Muscle layer of duodenum (tissue), 2 donors: ENCODE data around the gene RNF121.

Source experiments
- H3K27ac ChIP-seq: one replicate; pipeline ENCODE4 v1.7.0; 2013; ENCODE audit warnings: mild to moderate bottlenecking, low read length
- H3K27me3 ChIP-seq: one replicate; pipeline ENCODE4 v1.7.0; 2013; ENCODE audit warnings: low read depth, mild to moderate bottlenecking, control low read depth, low read length
- H3K36me3 ChIP-seq, 2 donors: one replicate each; pipeline ENCODE4 v1.7.0; 2013; ENCODE audit warnings: low read length in 2 of 2, control low read depth in 1 of 2, mild to moderate bottlenecking in 1 of 2; ENCODE audit not compliant: insufficient read depth in 2 of 2, control insufficient read depth in 1 of 2
- H3K4me1 ChIP-seq, 2 donors: one replicate each; pipeline ENCODE4 v1.7.0; 2013; ENCODE audit warnings: low read length in 2 of 2, mild to moderate bottlenecking in 2 of 2, control low read depth in 1 of 2, moderate library complexity in 1 of 2; ENCODE audit not compliant: insufficient read depth in 2 of 2, control insufficient read depth in 1 of 2
- H3K4me3 ChIP-seq, 2 donors: one replicate each; pipeline ENCODE4 v1.7.0; 2013; ENCODE audit warnings: low read length in 2 of 2, low read depth in 1 of 2, mild to moderate bottlenecking in 1 of 2
- H3K9me3 ChIP-seq, 2 donors: one replicate each; pipeline ENCODE4 v1.7.0; 2013; ENCODE audit warnings: low read length in 2 of 2, control low read depth in 1 of 2, mild to moderate bottlenecking in 1 of 2; ENCODE audit not compliant: control insufficient read depth in 1 of 2
- donor health status: healthy.

The RNF121 gene

DNA sequence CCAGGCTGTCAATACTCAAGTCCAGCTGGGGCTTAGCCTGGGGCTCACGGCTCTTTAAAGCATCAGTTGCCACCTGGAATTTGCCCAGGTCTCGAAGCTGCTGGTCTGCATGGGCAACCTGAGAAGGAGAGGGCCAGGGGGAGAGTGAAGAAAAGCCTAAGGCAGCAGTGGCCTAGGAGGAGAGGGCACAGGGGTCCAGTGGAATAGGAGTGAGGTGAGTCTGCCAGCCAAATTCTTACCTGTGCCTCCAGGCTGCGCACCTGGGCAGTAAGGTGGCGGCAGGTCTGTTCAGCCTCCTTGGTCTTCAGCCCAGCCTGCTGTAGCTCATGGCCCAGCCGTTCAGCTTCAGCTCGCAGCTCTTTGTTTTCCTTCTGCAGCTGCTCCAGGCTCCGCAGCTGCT is 79.9 kb downstream of the RNF121 start:
- Histone ChIP-seq H3K4me3 (no peak overlapping the region), H3K4me1 (peaks cover 2 to 12% of the 10 kb centered on the region in 2 donors), H3K9me3 (no peaks in the 10 kb centered on the region), H3K36me3 (peaks cover 94 to 97% of the 10 kb centered on the region in 2 donors), H3K27ac (no peak overlapping the region), H3K27me3 (no peaks in the 10 kb centered on the region)

DNA sequence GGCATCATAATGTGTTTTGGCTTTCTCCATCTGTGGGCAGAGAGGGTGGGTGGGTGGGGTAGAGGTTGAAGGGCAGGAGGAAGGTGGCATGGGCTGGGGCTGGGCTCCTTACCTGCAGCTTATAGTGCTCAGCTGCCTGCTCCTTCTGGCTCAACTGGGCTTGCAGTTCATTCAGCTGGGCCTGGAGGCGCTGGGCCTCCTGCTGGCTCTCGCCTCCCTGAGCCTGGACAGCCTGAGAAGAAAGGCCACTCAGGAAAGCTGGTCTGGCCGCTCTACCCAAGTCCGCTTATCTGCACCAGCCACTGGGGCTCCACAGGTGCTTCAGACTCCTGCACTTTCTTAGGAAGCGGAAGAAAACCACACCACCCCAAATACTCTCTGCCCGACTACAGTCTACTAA is 80.3 kb downstream of the RNF121 start:
- no peaks in the 10 kb centered on the region for H3K27me3 ChIP-seq
- no peak overlapping the region for H3K27ac ChIP-seq
- H3K4me1 ChIP-seq = peaks cover 7 to 16% of the 10 kb centered on the region in 2 donors
- no peaks in the 10 kb centered on the region for H3K9me3 ChIP-seq
- no peak overlapping the region for H3K4me3 ChIP-seq
- H3K36me3 ChIP-seq = peaks cover 94 to 97% of the 10 kb centered on the region in 2 donors

GRCh38 chr11:72010529-72011233 is 81.8 kb downstream of the RNF121 start:
- Histone ChIP-seq H3K9me3 (no peaks in the 10 kb centered on the region), H3K4me1 (peaks cover 8 to 32% of the 10 kb centered on the region in 2 donors), H3K4me3 (no peak overlapping the region), H3K27ac (no peak overlapping the region), H3K36me3 (peaks cover 94 to 97% of the 10 kb centered on the region in 2 donors), H3K27me3 (no peaks in the 10 kb centered on the region)

DNA sequence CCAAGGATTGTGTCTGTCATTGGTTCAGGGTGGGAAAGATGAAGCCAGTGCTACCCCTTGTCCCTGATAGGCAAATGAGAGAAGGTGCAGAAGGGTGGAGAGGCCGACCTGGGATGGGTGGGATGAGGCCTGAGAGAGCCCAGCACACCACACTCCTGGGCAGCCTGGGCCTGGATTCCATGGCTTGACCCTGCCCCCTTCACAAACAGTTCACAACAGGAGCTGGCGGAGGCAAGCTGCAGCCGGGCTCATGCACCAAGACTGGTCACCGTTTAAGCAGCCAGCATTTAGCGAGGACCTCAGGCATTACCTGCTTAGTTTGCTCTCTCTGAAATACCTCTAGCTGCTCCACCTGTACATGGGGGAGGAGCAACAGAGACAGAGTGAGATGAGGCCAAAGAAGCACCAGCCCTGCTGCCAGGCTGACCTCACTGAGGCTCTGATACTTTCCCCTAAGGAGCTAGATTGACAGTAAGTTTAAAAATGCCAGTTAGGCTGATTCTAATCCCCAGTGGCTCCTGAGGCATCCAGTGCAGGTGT is 83.3 kb downstream of the RNF121 start:
- Histone ChIP-seq H3K27ac (no peak overlapping the region), H3K9me3 (no peaks in the 10 kb centered on the region), H3K4me1 (peaks cover 8 to 40% of the 10 kb centered on the region in 2 donors), H3K27me3 (no peaks in the 10 kb centered on the region), H3K4me3 (no peak overlapping the region), H3K36me3 (peaks cover 93 to 97% of the 10 kb centered on the region in 2 donors)

DNA sequence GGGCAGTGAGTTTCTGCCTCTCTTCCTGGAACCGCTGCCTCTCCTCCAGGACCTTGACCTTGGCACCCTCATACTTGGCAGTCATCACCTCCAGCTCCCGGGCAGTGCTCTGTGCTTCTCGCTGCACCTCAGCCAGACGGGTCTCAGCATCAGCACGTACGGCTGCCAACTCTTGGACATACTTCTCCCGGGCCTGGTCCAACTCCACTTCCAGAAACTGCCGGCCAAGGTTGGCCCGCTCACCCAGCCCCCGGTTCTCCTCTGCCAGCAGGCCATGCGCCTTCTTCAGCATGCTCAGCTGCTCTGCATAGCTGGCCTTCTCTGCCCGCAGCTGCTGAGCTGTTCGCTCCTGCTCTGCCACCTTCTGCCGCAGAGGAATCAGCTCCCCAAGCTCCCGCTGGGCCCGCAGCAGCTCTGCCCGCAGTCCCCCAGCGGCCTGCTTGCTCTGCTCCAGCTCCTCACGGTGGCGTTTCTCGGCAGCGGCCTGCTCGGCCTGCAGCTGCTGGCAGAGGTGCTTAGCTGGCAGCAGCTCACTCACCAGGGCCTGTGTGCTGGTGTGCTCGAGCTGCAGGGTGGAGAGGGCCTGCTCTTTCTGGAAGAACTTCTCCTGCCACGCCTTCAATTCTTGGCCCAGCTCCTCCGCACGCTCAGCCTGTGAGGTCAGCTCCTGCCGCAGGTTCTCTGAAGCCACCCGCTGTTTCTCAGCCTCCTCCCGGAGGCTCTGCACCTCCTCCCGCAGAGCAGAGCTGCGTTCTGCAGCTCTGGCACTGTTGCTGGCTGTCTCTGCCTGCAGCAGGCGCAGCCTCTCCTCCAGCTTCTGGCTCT is 84.3 kb downstream of the RNF121 start:
- no peak overlapping the region for H3K4me3 ChIP-seq
- H3K27me3 ChIP-seq = no peaks in the 10 kb centered on the region
- H3K36me3 ChIP-seq = peaks cover 93 to 97% of the 10 kb centered on the region in 2 donors
- H3K9me3 ChIP-seq = no peaks in the 10 kb centered on the region
- H3K4me1 ChIP-seq = peaks cover 8 to 40% of the 10 kb centered on the region in 2 donors
- no peak overlapping the region for H3K27ac ChIP-seq

- Histone ChIP-seq H3K36me3 (peaks cover 94 to 98% of the 10 kb centered on the region in 2 donors), H3K27me3 (no peaks in the 10 kb centered on the region), H3K9me3 (no peaks in the 10 kb centered on the region), H3K4me1 (peaks cover 8 to 40% of the 10 kb centered on the region in 2 donors), H3K4me3 (no peak overlapping the region), H3K27ac (no peak overlapping the region)
Measured at GRCh38 chr11:72013765-72014711, 85.2 kb downstream of the RNF121 start.

DNA sequence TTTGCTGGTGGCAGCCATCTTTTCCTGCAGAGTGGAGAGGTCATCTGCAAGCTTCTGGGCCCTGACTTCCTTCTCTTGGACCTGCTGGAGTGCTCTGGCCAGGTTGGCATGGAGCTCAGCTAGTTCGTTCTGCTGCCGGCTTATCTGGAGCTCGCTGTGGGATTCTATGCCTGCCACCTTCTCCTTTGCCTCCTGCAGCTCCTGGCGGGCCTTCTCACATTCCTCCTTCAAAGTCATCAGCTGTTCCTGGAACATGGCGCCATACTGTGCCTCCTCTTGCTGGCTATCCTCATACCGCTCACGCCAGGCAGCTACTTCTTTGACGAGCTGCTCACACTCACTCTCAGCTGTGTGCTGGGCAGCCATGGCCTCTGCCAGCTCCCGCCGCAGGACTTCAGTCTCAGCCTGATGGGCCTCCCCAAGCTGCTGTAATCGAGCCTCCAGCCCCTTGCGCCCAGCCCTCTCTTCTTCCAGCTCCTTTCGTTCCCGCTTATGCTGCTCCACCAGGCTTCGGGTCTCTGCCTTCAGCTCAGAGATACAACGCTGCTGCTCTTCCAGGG is 86.0 kb downstream of the RNF121 start:
- H3K9me3 ChIP-seq = no peaks in the 10 kb centered on the region
- H3K27me3 ChIP-seq = no peaks in the 10 kb centered on the region
- no peak overlapping the region for H3K4me3 ChIP-seq
- no peak overlapping the region for H3K27ac ChIP-seq
- H3K36me3 ChIP-seq = peaks cover 95 to 100% of the 10 kb centered on the region in 2 donors
- peaks cover 8 to 40% of the 10 kb centered on the region in 2 donors for H3K4me1 ChIP-seq

GRCh38 chr11:72015511-72016061 is 86.7 kb downstream of the RNF121 start:
- no peak overlapping the region for H3K27ac ChIP-seq
- H3K27me3 ChIP-seq = no peaks in the 10 kb centered on the region
- H3K4me3 ChIP-seq = no peak overlapping the region
- peaks cover 93 to 100% of the 10 kb centered on the region in 2 donors for H3K36me3 ChIP-seq
- H3K9me3 ChIP-seq = no peaks in the 10 kb centered on the region
- peaks cover 8 to 40% of the 10 kb centered on the region in 2 donors for H3K4me1 ChIP-seq

DNA sequence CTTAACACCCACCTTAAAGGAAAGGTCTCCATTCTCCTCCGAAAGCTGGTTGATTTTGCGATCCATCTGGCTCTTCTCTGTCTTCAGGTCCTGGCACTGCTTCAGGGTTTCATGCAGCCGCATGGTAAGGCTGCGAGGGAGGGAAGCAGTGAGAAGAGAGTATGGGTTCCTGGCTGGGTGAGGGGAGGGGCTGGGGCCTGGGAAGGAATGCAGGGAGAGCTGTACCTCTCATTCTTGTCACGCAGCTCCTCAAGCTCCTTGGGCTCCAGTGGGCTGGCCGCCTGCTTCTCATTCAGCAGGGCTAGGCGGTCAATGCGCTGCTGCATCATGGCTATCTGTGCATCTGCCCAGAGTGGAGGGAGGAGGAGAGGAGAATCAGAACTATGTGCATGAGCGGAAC is 89.3 kb downstream of the RNF121 start:
- Histone ChIP-seq H3K27me3 (no peaks in the 10 kb centered on the region), H3K27ac (no peak overlapping the region), H3K4me3 (no peak overlapping the region), H3K9me3 (no peaks in the 10 kb centered on the region), H3K4me1 (peaks cover 8 to 32% of the 10 kb centered on the region in 2 donors), H3K36me3 (peaks cover 88 to 100% of the 10 kb centered on the region in 2 donors)

DNA sequence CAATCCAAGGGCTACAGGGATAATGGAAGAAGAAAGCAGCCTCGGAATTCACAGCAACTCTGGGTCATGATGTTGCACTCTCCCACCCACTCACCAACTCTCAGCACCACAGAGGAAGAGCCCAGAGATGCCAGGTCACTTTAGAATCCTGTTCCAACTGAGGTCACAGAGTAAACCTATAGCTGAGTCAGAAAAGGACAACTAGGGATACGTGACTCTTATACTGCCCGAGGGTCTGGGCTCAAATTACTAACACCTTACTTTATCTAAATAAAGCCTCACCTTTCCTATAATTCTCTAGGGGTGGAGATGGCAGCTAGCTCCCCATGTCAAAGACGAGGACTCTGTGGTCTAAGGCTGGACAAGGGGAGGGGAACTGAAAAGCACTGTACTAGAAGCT is 94.5 kb downstream of the RNF121 start:
- no peaks in the 10 kb centered on the region for H3K27me3 ChIP-seq
- peaks cover 3 to 47% of the 10 kb centered on the region in 2 donors for H3K4me1 ChIP-seq
- H3K36me3 ChIP-seq = peaks cover 70 to 78% of the 10 kb centered on the region in 2 donors
- no peak overlapping the region for H3K4me3 ChIP-seq
- no peak overlapping the region for H3K27ac ChIP-seq
- no peaks in the 10 kb centered on the region for H3K9me3 ChIP-seq
